K562 (cell line): ENCODE data around the gene PPA2. TPM values are rescaled to one million over a fixed set of nuclear protein-coding genes. Genes with fewer than 3 reads are reported as not detected.

ENCODE experiments used
- ATAC-seq: fragments of 200-7000 bp; cut with Tn5 transposase; 3 replicates; pipeline ENCODE4 v1.9.1; 2020; ENCODE audit warnings: moderate library complexity
- BruUV-seq: library from RNA; stranded (reverse); fragments of 400-500 nt; replicated peaks from 2 replicates; lab custom pipeline; 2021; lab: Mats Ljungman, UMichigan
- CTCF ChIA-PET: fragments of 300-600 bp; formaldehyde crosslinking; extraction: SDS; loops from one replicate; lab custom pipeline; 2021; ENCODE audit warnings: low intra/inter-chr PET ratio; lab: Yijun Ruan, JAX
- POLR2A ChIA-PET: fragments of 300-600, 350-650 bp; sonication (Branson Sonifier 250); formaldehyde crosslinking; extraction: SDS; loops from one replicate; lab custom pipeline; 2021; ENCODE audit warnings: antibody characterized with exemption, inconsistent platforms; lab: Yijun Ruan, JAX
- DNase-seq, 4 experiments: peaks; one replicate each; pipeline versions ENCODE4 v3.0.0 to v3.0.0-alpha.2; 2011 to 2018; ENCODE audit warnings: low spot score in 3 of 4, mixed read lengths in 3 of 4; ENCODE audit errors: extremely low read depth in 1 of 4
- FAIRE-seq: peaks from 2 replicates; lab custom pipeline; 2011; peaks lifted over from hg19 to GRCh38; lab: Jason Lieb, UNC
- H2AFZ ChIP-seq: 2 replicates; pipeline ENCODE4 v1.6.0; 2011; ENCODE audit warnings: low read depth, low read length, control low read depth, inconsistent platforms
- H3K27ac ChIP-seq: fragments of 200-600 bp; 3 replicates; pipeline ENCODE4 v1.8.0; 2011; ENCODE audit warnings: low read depth, mild to moderate bottlenecking, control low read depth, inconsistent platforms, low read length, moderate library complexity, mixed read lengths; ENCODE audit errors: extremely low read depth
- H3K27me3 ChIP-seq, 2 experiments: fragments of 300-600 bp in 1 of 2; 2 replicates in 1 of 2; 3 replicates in 1 of 2; pipeline versions ENCODE4 v1.6.0 to v1.8.0; 2011; ENCODE audit warnings: inconsistent platforms in 2 of 2, low read length in 2 of 2, mild to moderate bottlenecking in 1 of 2, mixed read lengths in 1 of 2, moderate library complexity in 1 of 2; ENCODE audit not compliant: control insufficient read depth in 2 of 2, insufficient read depth in 2 of 2
- H3K36me3 ChIP-seq: fragments of 300-600 bp; 3 replicates; pipeline ENCODE4 v1.8.0; 2011; ENCODE audit warnings: mild to moderate bottlenecking, low read length, inconsistent platforms; ENCODE audit not compliant: control insufficient read depth, insufficient read depth
- H3K4me1 ChIP-seq, 2 experiments: fragments of 200-600 bp in 1 of 2; replicated peaks in 1 of 2; 2 replicates in 1 of 2; 3 replicates in 1 of 2; pipeline versions ENCODE4 v1.5.1 to v1.8.0; 2011; ENCODE audit warnings: inconsistent platforms in 2 of 2, low read length in 2 of 2, mild to moderate bottlenecking in 1 of 2, mixed read lengths in 1 of 2, moderate library complexity in 1 of 2; ENCODE audit not compliant: control insufficient read depth in 2 of 2, insufficient read depth in 2 of 2
- H3K4me2 ChIP-seq: 2 replicates; pipeline ENCODE4 v1.6.1; 2011; ENCODE audit warnings: low read length, control low read depth, inconsistent platforms, mixed read lengths; ENCODE audit not compliant: insufficient read depth
- H3K4me3 ChIP-seq: fragments of 200-600 bp; sonication (generic), shearing (Covaris generic); 2 replicates; pipeline ENCODE4 v1.5.1; 2016; ENCODE audit warnings: control low read depth, inconsistent platforms
- H3K79me2 ChIP-seq: fragments of 200-600 bp; 3 replicates; pipeline ENCODE4 v1.8.0; 2011; ENCODE audit warnings: low read length, inconsistent platforms; ENCODE audit not compliant: control insufficient read depth, insufficient read depth
- H3K9ac ChIP-seq, 2 experiments: 2 replicates each; pipeline versions ENCODE4 v1.6.0 to v1.6.1; 2011; ENCODE audit warnings: low read depth in 2 of 2, low read length in 2 of 2, control low read depth in 1 of 2, inconsistent platforms in 1 of 2, mild to moderate bottlenecking in 1 of 2, mixed read lengths in 1 of 2; ENCODE audit not compliant: insufficient read depth in 1 of 2
- H3K9me1 ChIP-seq: one replicate; pipeline ENCODE4 v1.6.0; 2011; ENCODE audit warnings: inconsistent platforms, mild to moderate bottlenecking, low read length, moderate library complexity; ENCODE audit not compliant: control insufficient read depth, insufficient read depth
- H3K9me3 ChIP-seq: replicated peaks from 2 replicates; pipeline ENCODE4 v1.5.1; 2011; ENCODE audit warnings: low read depth, low read length, inconsistent platforms; ENCODE audit not compliant: control insufficient read depth, insufficient read depth
- H4K20me1 ChIP-seq: replicated peaks from 2 replicates; pipeline ENCODE4 v1.6.1; 2011; ENCODE audit warnings: low read length, inconsistent platforms, mixed read lengths; ENCODE audit not compliant: control insufficient read depth, insufficient read depth
- ETV6 ChIP-seq, 3 experiments: fragments of 150-350 bp in 1 of 3; sonication (generic) in 1 of 3; formaldehyde crosslinking in 1 of 3; IDR thresholded peaks; 2 replicates each; pipeline versions ENCODE4 v1.6.1 to v1.8.0; 2014 to 2022; ENCODE audit warnings: borderline replicate concordance in 2 of 3, low read depth in 2 of 3, antibody characterized with exemption in 1 of 3, low read length in 1 of 3, mild to moderate bottlenecking in 1 of 3, missing genetic modification reagents in 1 of 3
- FOSL1 ChIP-seq: fragments of 200-800 bp; sonication (Bioruptor generic); conservative IDR thresholded peaks from 2 replicates; pipeline ENCODE4 v1.6.1; 2016; ENCODE audit warnings: missing genetic modification characterization, missing compliant biosample characterization
- POLR2B ChIP-seq: fragments of 450-650 bp; IDR thresholded peaks from 2 replicates; pipeline ENCODE4 v1.6.1; 2018; ENCODE audit warnings: low read depth; ENCODE audit not compliant: partially characterized antibody
- ZBTB1 ChIP-seq: sonication (generic); formaldehyde crosslinking; IDR thresholded peaks from 2 replicates; pipeline ENCODE4 v1.8.1; 2023; ENCODE audit warnings: missing genetic modification reagents, low read depth, mild to moderate bottlenecking, borderline replicate concordance
- ZNF707 ChIP-seq: fragments of 250-450 bp; sonication (Bioruptor Pico); conservative IDR thresholded peaks from 2 replicates; pipeline ENCODE4 v1.8.0; 2022; ENCODE audit warnings: inconsistent platforms, mild to moderate bottlenecking, moderate library complexity
- WGBS: fragments of 100-300 bp; shearing (Covaris generic); methylation state at CpG from one replicate; pipeline ENCODE4 v1.1.6; 2016; ENCODE audit warnings: low coverage, mixed read lengths; ENCODE audit not compliant: insufficient coverage; ENCODE audit errors: missing lambda C conversion rate; 5-methylcytosine and 5-hydroxymethylcytosine counted together
- in situ Hi-C: fragments of 300-500 bp; cut with MboI; formaldehyde crosslinking; loops from 4 replicates; pipeline ENCODE4 v1.15.0; 2018; ENCODE audit warnings: inconsistent platforms, mixed read lengths
- intact Hi-C: fragments of 100-400 bp; cut with micrococcal nuclease; formaldehyde crosslinking; loops from 2 replicates; pipeline ENCODE4 v1.14.2; 2022
- polyA plus RNA-seq, 8 experiments: library from polyadenylated mRNA; depleted of rRNA in 4 of 8; stranded (reverse) in 5 of 8; unstranded in 3 of 8; fragments of >200 nt; fragmentation: Nextera tagmentation in 2 of 8; fragmentation: Illumina TruSeq in 1 of 8; extraction: Ambion mirVana in 2 of 8; extraction: Trizol in 1 of 8; gene quantifications; 2 replicates each; pipeline versions ENCODE4 v1.2.1 to v1.2.3, GENCODE V29; 2011 to 2014; ENCODE audit warnings: inconsistent platforms in 1 of 8, missing spikeins in 1 of 8
- total RNA-seq, 7 experiments: library from RNA; depleted of rRNA in 6 of 7; stranded (reverse); fragments of >200 nt in 6 of 7; fragmentation: Illumina TruSeq in 2 of 7; extraction: Trizol in 2 of 7; gene quantifications; 2 replicates each; pipeline versions ENCODE4 v1.2.1 to v1.2.3, GENCODE V29; 2011 to 2021; ENCODE audit warnings: low replicate concordance in 1 of 7
- TF ChIP-seq, protein P1 (sequence below): IDR thresholded peaks from 2 replicates; pipeline ENCODE4 v1.6.1; 2016; ENCODE audit warnings: missing genetic modification characterization, missing compliant biosample characterization

Gene PPA2
- total and polyA plus RNA-seq, 9 of the 15 experiments (the other 6 are each of a cell fraction or from before 2014, with no cell fraction given) = 48.3 to 190 (median 109) TPM

DNA sequence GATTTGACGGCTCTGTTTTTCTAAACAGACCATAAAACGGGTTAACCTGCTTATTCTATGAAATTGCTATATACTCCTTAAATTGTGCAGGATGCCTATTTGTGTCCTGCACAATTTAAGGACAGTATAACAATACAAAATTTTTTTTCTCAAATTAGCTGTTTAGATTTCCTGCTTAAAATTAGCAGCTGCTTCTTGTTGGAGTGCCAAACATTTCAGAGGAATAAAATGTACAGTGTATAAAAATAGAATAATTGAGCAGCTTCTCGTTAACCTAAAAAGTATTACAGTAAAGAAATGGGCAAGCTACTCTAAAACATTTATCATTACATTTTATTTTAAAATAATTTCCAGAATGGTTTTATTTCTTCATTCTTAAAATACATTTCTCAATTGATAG lies 100.5 kb downstream of the PPA2 start:
- no peaks in the 10 kb centered on the region for H3K79me2 ChIP-seq
- CTCF ChIA-PET = no interaction called here
- H3K27me3 ChIP-seq = no peaks in the 10 kb centered on the region
- H3K36me3 ChIP-seq = no peaks in the 10 kb centered on the region
- H3K9me3 ChIP-seq = no peaks in the 10 kb centered on the region
- no peak overlapping the region for H3K9ac ChIP-seq
- H3K4me2 ChIP-seq = no peak overlapping the region
- DNase-seq (no peak), ATAC-seq (no peak), FAIRE-seq (no peak)
- TF ChIP-seq ETV6 (IDR thresholded peaks at IDR 0.05; ENCODE audit: borderline replicate concordance in 1 of 2, low read depth in 2 of 2, low read length in 1 of 2) (no peak), ETV6 (CRISPR knock-in tag; IDR thresholded peaks at IDR 0.05; ENCODE audit: borderline replicate concordance) (no peak), ZBTB1 (CRISPR knock-in tag) (no peak)
- TF ChIP-seq, protein P1, sequence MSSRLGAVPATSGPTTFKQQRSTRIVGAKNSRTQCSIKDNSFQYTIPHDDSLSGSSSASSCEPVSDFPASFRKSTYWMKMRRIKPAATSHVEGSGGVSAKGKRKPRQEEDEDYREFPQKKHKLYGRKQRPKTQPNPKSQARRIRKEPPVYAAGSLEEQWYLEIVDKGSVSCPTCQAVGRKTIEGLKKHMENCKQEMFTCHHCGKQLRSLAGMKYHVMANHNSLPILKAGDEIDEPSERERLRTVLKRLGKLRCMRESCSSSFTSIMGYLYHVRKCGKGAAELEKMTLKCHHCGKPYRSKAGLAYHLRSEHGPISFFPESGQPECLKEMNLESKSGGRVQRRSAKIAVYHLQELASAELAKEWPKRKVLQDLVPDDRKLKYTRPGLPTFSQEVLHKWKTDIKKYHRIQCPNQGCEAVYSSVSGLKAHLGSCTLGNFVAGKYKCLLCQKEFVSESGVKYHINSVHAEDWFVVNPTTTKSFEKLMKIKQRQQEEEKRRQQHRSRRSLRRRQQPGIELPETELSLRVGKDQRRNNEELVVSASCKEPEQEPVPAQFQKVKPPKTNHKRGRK = no peak
- no peak overlapping the region for H3K27ac ChIP-seq
- no peak overlapping the region for H3K4me3 ChIP-seq
- H2AFZ ChIP-seq = no peak overlapping the region
- WGBS = 83% methylated on average over 3 of the region's 3 CpGs
- POLR2A ChIA-PET = no interaction called here
- no peaks in the 10 kb centered on the region for H4K20me1 ChIP-seq
- H3K4me1 ChIP-seq = no peaks in the 10 kb centered on the region
- H3K9me1 ChIP-seq = no peaks in the 10 kb centered on the region
- BruUV-seq = no TSS peak
- intact Hi-C loops (no loop called here), in situ Hi-C loops (no loop called here)

DNA sequence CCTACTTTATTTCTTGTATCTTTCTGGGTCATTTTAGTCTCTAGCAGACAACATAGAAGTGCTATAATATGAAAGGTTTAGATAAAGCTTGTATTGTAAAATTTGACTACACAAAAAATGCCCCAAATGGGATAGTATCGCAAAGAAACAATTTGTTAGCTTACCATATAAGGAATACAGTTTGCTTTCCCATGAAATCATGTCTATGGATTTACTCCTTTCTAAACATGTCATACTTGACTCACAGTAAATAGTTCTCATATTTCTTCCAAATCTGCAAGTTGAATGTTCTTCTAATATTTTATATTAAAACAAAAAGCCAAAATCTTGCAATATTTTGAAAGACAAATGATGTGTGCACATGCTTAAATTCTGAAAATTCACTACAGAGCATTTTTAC lies 103.9 kb downstream of the PPA2 start:
- Histone ChIP-seq H3K4me1 (no peaks in the 10 kb centered on the region), H3K27ac (no peak overlapping the region), H3K4me2 (no peak overlapping the region), H2AFZ (no peak overlapping the region), H3K27me3 (no peaks in the 10 kb centered on the region), H3K4me3 (no peak overlapping the region), H3K9me3 (no peaks in the 10 kb centered on the region; the same call in none of the 2 replicates), H3K9ac (no peak overlapping the region), H3K79me2 (no peaks in the 10 kb centered on the region), H4K20me1 (no peaks in the 10 kb centered on the region), H3K9me1 (no peaks in the 10 kb centered on the region), H3K36me3 (peaks cover 4% of the 10 kb centered on the region; the same call in 2 of the 3 replicates)
- intact Hi-C loops (no loop called here), in situ Hi-C loops (no loop called here)
- ChIA-PET CTCF (no interaction called here), POLR2A (no interaction called here)
- no TSS peak for BruUV-seq
- FAIRE-seq (no peak), ATAC-seq (no peak), DNase-seq (no peak)
- WGBS = 93% methylated on average over 1 of the region's 1 CpG
- TF ChIP-seq ZNF707 (CRISPR knock-in tag) = no peak
- TF ChIP-seq FOSL1 = no peak
- TF ChIP-seq POLR2B = no peak
